GM12891 (cell line): Measurements from ENCODE around the gene ISG15.

ENCODE experiments used
- PAX5 ChIP-seq: IDR thresholded peaks from 2 replicates; pipeline ENCODE4 v1.6.1; 2011; ENCODE audit warnings: low read length, moderate library complexity, mild to moderate bottlenecking; ENCODE audit not compliant: insufficient read depth, severe bottlenecking
- POLR2A ChIP-seq: IDR thresholded peaks from 2 replicates; pipeline ENCODE4 v1.6.1; 2011; ENCODE audit warnings: low read depth, low read length, control low read depth
- POLR2AphosphoS5 ChIP-seq: IDR thresholded peaks from 2 replicates; pipeline ENCODE4 v1.6.1; 2011; ENCODE audit warnings: low read depth, low read length, control low read depth
- POU2F2 ChIP-seq: IDR thresholded peaks from 2 replicates; pipeline ENCODE4 v1.6.1; 2011; ENCODE audit warnings: low read depth, mild to moderate bottlenecking, control low read depth, low read length, moderate library complexity
- SPI1 ChIP-seq: IDR thresholded peaks from 2 replicates; pipeline ENCODE4 v1.6.1; 2011; ENCODE audit warnings: low read depth, low read length, control low read depth
- TAF1 ChIP-seq: IDR thresholded peaks from 2 replicates; pipeline ENCODE4 v1.6.1; 2011; ENCODE audit warnings: low read depth, low read length, control low read depth

DNA sequence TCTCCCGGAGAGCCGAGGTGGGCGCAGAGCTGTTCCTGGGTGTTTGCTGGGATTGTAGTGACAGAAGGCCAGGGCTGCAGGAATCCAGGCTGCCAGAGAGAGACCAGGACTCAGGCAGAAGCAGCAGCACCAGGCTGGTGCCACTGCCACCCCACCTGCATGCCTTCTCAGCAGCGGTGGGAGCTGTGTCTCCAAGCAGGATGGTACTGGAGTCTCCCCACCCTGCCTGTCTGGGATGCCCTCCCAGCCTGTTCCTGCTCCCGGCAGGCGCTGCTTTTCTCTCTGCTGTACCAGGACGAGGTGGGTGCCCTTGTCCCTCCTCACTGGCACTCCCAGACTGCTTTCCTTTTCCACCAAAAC, 8.9 kb upstream of the ISG15 start:
- TF ChIP-seq POLR2AphosphoS5 (no peak), PAX5 (no peak), POLR2A (no peak), TAF1 (no peak), POU2F2 (no peak), SPI1 (no peak)
